Thyroid gland (tissue), 4 donors: ENCODE measurements around the gene TRABD2A.

Experiments
- POLR2A ChIP-seq, 2 donors: fragments of 450-650 bp; IDR thresholded peaks; one replicate each; pipeline ENCODE4 v1.6.1; 2017; ENCODE audit warnings: antibody characterized with exemption in 2 of 2, mild to moderate bottlenecking in 2 of 2, moderate library complexity in 1 of 2
- TF ChIP-seq, protein P1 (sequence below), 6 experiments: fragments of 200-600 bp in 3 of 6; fragments of 450-650 bp in 3 of 6; sonication (generic) in 3 of 6; IDR thresholded peaks; one replicate each; pipeline ENCODE4 v1.5.1; 2016 to 2019; ENCODE audit warnings: antibody characterized with exemption in 6 of 6, mild to moderate bottlenecking in 2 of 6, inconsistent platforms in 1 of 6, moderate library complexity in 1 of 6

DNA sequence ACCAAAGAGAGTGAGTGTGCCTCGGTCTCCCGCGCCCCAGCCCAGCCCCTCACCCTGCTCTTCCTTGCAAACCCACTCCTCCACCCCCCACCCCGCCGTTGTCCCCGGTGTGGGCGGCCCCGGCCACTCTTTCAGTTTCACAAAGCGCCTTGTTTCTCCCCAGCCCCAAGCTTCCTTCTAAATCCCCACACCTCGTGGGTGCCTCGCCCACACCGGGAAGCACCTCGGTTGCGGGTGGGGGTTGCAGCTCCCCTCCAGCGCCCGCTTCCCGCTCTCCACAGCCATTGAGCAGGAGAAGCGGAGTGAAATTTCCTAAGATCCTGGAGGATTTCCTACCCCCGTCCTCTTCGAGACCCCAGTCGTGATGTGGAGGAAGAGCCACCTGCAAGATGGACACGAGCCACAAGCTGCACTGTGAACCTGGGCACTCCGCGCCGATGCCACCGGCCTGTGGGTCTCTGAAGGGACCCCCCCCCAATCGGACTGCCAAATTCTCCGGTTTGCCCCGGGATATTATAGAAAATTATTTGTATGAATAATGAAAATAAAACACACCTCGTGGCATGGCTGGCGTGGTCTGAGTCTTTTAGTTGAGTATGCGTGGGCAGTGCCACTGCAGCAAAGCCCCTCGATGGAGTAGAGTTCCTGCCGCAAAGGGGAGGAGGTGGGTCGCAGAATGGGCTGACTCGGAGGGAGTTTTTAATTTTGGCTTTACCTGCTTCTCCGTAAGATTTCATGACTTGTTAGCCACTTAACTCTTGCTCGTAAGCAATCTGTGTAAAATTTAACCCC, 25.4 kb upstream of the TRABD2A start:
- TF ChIP-seq, protein P1, sequence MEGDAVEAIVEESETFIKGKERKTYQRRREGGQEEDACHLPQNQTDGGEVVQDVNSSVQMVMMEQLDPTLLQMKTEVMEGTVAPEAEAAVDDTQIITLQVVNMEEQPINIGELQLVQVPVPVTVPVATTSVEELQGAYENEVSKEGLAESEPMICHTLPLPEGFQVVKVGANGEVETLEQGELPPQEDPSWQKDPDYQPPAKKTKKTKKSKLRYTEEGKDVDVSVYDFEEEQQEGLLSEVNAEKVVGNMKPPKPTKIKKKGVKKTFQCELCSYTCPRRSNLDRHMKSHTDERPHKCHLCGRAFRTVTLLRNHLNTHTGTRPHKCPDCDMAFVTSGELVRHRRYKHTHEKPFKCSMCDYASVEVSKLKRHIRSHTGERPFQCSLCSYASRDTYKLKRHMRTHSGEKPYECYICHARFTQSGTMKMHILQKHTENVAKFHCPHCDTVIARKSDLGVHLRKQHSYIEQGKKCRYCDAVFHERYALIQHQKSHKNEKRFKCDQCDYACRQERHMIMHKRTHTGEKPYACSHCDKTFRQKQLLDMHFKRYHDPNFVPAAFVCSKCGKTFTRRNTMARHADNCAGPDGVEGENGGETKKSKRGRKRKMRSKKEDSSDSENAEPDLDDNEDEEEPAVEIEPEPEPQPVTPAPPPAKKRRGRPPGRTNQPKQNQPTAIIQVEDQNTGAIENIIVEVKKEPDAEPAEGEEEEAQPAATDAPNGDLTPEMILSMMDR (IDR thresholded peaks at IDR 0.05), result no peak
- no peak for TF ChIP-seq POLR2A (IDR thresholded peaks at IDR 0.05)
